GM18511 (cell line): ENCODE measurements around the gene CFAP300.
A peak's percentile ranks its signal among the peaks of the same experiment; 100 is the strongest.

Source experiments
- ATAC-seq: cut with Tn5 transposase; IDR thresholded peaks from one replicate; pipeline ENCODE4 v1.9.1; 2021; ENCODE audit warnings: mild to moderate bottlenecking, moderate library complexity; ENCODE audit not compliant: unreplicated experiment

CFAP300 gene

DNA sequence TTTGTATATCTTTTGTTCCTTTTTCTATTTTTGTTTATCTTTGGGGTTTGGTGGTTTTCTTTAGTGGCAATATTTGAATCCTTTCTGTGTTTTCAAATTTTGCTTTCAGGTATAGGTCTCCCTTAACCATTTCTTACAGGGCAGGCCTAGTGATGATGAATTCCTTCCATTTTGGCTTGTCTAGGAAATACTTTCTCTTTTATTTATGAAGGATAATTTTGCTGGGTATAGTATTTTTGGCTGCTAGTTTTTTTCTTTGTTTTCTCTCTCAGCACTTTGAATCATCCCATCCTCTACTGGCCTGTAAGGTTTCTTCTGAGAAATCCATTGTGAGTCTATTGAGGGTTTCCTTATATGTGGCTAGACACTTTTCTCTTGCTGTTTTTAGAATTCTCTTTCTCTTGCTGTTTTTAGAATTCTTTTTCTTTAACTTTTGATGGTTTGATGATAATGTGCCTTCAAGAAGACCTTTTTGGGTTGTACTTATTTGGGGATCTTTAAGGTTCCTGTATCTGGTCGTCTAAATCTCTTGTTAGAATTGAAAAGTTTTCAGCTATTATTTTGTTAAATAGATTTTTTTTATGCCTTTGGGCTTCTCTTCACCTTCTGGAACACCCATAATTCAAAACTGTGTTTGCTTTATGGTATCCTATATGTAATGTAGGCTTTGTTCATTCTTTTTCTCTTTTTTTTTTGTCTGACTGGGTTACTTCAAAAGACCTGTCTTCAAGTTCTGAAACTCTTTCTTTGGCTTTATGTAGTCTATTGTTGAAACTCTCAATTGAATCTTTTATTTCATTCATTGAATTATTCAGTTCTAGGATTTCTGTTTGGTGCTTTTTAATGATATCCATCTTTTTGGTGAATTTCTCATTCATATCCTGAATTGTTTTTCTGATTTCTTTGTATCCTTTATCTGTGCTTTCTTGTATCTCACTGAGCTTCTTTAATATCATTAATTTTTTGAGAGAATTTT, 24.5 kb downstream of the CFAP300 start:
- no peak for ATAC-seq

DNA sequence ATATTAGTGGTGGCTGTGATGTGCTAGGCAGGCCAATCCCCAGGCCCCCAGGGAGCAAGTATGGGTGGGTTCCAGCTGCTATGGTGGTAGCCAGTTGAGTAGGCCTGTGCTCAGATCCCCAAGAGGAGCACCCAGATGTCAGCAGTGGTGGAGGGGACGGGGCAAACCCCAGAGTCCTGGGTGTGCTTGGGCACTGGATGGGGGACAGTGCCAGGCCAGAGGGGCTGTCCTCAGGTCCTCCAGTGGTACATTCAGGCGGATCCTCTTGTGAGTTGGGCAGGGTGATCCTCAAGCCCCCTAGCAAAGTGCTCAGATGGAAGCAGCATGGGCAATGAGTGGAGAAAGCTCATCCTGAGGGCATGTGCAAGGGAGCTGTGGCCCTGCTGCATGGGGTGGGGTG, 26.0 kb downstream of the CFAP300 start:
- ATAC-seq = no peak

DNA sequence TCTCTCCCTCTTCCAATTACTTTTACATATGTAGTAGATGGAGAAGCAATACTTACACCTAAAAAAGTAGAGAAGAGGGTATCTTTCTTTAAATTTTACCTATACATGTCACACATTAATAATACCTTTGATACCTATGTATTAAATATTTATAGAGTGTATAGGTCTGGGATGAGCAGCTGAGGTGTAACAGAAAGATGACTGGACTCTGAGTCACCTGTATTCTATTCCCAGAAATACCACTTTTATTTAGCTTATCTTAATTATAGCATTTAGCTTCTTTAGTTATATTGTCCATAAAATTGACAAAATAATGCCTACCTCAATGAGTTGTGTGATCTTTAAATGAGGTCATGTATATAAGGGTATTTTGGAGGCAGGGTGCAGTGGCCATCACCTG, 32.4 kb downstream of the CFAP300 start:
- ATAC-seq = no peak

DNA sequence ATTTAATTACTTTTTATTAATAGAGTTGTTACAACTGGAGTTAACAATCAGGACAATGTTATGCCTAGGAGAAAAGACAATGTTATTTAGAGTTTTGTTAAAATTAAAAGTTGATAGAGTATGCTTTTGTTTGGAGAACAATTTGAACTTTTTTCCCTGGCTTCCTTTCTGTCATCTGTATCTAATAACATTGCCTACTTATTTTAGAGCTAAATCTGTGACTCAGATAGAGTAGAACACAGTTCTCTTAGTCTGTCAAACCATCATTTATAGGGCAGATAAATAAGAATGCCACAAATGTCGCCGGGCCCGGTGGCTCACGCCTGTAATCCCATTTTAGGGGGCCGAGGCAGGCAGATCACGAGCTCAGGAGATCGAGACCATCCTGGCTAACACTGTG, 34.1 kb downstream of the CFAP300 start:
- no peak for ATAC-seq

DNA sequence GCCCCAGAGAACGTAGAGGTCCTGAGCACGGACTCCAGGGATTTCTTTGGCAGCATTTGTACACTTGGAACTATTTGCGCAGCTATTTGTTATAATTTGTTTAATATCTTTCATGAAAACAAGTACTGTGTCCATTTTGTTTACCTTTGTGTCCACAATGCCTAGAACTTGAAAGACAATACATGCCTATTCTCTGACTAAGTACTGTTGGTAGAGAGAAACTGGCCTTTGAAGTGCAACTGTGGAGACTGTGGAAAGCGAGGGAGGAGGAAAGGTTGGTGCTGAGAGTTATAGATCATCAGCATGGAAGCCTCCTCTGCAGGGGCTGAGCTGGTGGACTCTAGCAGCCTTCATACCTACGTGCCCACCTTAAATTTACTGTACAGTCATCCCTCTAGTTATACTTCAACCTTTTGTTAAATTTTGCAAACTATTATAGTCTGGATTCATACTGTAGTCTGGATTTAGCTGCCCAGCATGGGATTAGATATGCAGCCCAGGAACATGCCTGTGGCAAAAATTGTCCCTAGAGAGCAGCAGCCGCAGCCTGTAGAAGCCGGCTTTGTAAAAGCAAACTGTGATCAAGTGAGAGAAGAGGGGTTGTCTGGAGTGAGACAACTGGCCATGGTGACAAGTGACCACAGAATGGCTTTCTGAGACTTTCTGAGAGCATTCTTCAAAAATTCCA, 38.8 kb downstream of the CFAP300 start:
- ATAC-seq = no peak

DNA sequence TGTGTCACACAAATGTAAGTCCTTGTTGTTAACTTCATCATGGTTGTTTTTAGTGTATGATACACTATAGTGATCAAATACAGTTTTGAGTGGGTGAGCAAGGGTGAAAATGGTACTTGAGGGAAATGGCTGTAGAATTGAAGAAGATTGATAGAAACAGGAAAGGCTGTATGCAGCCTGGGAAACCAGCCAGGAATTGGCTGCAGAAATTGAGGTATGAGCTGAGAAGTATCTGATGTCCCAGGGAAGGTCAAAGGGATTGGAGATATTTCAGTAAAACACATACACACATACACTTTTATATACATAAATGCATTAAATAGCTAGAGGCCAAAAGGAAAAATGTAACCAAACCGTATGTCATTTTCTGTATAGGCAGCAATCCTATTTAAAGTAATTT, 49.9 kb downstream of the CFAP300 start:
- no peak for ATAC-seq

DNA sequence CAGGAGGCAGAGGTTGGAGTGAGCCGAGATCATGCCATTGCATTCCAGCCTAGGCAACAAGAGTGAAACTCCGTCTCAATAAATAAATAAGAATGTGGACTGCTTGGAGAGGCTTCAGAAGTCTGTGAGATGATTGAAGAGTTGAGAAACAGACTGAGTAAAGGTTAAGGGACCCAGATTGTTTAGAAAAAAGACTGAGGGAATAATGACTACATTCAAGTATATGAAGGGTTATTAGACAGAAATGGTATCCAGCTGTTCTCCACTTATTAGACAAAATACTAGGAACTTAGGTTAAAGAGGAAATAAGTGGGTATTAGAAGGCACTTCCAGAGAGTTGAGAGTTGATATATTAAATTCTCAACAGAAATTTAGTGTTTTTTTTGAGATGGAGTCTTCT, 52.5 kb downstream of the CFAP300 start:
- no peak for ATAC-seq

DNA sequence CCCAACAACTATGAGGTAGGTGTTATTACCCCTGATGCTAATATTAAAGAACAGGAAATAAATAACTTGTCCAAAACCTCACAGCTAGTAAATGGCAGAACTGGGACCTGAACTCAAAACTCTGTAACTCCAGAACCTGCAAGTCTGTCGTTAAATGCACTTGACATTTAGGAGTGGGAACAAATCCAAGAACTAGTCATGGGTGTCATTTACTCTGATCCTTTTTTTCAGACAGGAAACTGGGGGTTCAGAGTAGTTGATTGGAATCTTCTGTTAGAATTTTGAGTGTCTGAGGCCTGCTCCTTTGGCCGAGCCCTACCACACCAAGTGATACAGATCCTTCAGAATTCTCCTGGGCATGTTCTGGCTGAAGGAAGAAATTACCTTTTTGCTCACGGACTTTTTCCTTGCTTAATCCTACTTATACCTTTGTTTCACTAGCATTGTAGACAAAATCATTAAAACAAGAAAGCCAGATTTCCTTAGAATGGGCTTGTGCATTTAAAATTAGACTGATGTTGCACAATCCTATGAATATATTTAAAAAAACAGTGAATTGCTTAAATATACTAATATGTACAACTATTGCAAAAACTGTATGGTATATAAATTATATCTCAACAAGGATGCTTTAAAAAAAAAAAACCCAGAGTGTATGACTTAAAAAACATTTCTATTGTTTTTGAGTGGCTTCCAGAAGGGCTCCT, 61.6 kb downstream of the CFAP300 start:
- ATAC-seq = no peak

DNA sequence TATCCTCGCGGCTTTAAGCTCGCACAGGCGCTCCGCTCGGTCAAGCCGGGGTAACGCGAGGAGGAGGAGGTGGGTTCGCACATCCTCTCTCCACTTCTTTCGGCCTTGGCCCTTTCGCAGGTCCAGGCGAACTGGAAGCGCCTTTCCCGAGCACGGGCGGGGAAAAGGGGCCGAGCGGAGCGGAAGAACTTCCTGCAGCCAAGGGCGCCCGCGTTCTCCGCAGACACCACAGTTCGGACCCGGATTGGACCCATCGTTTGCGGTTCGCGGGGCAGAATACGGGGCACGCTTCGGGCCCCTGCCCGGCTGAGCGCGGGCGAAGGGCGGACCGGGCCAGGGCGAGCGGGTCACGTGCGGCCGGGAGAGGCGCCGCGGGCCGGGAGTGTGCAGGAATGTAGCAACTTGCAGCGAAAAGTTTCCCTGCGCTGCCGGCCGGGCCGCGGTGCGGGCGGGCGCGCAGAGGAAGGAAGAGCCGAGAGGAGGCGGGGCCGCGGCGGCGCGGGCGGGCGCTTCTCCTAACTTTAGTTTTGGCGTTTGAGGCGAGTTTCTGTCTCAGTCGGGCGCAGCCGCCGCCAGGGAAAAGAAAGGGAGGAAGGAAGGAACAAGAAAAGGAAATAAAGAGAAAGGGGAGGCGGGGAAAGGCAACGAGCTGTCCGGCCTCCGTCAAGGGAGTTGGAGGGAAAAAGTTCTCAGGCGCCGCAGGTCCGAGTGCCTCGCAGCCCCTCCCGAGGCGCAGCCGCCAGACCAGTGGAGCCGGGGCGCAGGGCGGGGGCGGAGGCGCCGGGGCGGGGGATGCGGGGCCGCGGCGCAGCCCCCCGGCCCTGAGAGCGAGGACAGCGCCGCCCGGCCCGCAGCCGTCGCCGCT, 62.9 kb downstream of the CFAP300 start, which contains the start of gene YAP1:
YAP1 (plus strand) TSS at position 552 of the 865 bp plus-strand sequence. CDS start 402 bp downstream, outside the sequence.
- ATAC-seq = peak; percentile 87

DNA sequence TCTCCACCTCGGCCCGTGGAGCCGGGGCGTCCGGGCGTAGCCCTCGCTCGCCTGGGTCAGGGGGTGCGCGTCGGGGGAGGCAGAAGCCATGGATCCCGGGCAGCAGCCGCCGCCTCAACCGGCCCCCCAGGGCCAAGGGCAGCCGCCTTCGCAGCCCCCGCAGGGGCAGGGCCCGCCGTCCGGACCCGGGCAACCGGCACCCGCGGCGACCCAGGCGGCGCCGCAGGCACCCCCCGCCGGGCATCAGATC, 63.4 kb downstream of the CFAP300 start:
- ATAC-seq = peak; percentile 16

DNA sequence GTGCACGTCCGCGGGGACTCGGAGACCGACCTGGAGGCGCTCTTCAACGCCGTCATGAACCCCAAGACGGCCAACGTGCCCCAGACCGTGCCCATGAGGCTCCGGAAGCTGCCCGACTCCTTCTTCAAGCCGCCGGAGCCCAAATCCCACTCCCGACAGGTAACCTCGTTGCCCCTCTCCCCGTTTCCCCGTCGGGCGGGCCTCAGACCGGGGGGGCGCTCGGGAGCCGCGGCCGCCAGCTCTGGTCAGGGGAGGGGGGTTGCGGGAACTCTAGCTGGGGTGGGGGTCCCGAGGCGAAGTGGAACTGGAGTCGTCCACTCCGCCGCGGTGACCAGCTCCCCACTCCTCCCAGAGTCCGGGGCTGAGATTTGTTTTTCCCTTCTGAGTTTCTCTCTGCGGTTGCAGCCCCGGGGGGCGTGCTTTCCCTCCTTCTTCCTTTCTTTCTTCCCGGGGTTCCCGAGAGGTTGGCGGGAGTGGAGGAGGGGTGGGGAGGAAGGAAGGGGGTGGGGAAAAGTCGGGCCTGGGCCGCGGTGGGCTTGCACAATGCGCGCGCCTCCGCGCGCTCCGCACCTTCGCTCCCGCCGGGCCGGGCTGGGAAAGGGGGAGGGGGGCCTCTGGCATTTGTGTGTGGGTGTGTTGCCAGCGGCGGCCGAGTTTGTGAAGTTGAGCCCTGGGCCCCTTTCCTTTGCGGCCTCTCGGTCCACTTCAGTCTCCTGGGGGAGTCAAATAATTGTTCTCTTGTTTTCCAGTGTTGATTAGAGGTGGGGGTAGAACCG, 64.0 kb downstream of the CFAP300 start:
- ATAC-seq = no peak

DNA sequence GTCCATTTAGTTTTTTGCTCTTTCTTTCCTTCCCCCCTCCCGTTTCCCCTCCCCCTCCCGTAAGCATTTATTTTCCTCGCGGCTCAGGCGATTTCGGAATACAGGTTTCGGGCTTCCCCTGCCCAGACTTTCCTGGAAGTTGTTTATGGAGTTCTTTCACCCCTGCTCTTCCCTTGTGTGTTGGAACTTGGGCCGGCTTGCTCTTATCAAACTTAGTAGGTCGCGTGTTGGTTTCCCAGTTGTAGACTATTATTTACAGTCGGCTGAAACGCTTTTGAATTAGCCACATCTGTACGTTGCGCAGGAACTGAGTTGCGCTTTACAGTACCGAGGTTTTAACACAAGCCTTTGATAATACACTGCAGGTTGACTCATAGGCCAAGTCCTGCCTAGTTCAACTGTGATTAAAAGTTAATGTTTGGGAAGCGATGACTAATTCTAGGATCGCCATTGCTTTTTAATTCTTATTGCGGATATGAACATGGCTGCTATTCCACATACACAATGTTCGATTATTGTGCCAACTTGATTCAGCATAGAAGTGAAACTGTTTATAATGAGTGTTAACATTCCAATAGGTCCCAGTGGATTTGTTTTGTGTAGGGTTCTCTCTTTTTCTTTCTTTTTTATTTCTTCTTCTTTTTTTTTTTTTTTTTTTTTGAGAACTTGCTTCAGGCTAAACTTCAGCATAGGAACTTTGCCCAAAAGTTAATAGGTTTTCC, 64.7 kb downstream of the CFAP300 start:
- no peak for ATAC-seq

DNA sequence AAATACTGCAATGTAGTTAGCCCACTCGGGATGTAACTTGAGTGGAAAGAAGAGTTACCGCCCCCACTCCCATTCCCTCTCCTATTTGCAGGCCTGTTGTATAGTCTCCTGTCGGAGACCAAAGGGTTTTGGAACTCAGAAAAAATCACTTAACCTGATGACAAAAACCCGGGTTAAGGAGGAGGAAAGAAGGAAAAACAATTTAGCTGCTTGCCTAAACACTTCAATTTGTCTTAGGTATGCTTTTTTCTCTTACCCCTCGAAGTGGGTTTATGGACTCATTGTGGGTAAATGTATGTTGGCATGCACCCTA, 65.2 kb downstream of the CFAP300 start:
- ATAC-seq = no peak

DNA sequence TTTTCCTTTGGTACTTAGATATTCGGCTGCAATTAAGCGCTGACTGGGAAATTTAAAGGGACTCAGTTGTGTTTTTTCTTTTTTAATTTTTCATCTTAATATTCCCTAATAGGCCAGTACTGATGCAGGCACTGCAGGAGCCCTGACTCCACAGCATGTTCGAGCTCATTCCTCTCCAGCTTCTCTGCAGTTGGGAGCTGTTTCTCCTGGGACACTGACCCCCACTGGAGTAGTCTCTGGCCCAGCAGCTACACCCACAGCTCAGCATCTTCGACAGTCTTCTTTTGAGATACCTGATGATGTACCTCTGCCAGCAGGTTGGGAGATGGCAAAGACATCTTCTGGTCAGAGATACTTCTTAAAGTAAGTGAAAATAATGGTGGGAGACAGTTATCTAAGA, 66.8 kb downstream of the CFAP300 start:
- ATAC-seq = no peak

DNA sequence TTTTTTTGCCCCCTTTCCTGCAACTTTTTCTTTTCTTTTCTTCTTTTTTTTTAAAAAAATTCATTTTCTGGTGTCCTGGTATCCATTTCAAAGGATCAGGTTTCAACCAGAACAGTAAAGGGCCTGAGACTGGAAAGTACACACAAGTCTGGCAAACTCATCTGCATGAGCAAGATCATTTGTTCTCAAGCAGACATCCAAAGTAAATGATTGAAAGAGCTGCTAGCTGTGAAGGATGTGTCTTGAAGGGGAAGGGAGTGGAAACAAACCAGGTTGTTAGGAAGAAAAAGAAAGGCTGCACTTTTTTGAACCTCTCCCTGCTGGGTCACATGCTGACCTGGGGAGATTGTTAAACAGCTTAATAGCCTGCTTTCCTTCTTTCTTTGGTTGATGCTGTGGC, 68.3 kb downstream of the CFAP300 start:
- no peak for ATAC-seq

DNA sequence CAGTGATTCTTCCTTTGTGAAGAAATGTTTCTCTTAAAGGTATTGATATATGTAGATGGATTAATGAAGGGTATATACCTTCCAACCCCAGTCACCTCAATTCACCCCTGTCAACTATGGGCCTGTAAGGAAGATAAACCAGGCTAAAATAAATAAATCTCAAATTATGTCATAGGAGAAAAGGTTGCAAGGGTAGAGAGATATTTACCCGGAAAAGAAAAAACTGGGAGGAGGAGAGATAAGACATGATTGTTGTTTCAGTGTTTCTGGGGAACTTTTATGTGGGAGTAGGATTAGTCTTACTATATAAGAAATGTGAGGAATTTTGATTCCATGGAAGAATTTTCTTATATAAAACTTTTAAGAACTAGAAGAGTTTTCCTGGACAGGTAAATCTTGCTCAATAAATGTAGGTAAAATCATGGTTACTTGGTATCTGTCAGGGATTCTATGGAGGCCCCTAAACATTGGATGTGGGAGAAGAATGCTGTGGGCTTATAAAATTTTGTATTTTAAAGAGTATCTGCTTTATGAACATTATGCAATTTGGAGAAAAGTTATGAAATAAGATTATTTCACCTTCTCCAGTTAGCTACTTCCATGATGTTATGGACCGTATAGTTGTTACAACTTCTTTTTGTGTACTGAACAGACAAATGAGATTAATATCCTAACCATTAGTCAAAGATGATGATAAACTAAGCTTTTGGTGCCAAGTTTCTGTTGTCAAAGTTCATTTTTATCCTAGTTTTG, 69.4 kb downstream of the CFAP300 start:
- no peak for ATAC-seq

DNA sequence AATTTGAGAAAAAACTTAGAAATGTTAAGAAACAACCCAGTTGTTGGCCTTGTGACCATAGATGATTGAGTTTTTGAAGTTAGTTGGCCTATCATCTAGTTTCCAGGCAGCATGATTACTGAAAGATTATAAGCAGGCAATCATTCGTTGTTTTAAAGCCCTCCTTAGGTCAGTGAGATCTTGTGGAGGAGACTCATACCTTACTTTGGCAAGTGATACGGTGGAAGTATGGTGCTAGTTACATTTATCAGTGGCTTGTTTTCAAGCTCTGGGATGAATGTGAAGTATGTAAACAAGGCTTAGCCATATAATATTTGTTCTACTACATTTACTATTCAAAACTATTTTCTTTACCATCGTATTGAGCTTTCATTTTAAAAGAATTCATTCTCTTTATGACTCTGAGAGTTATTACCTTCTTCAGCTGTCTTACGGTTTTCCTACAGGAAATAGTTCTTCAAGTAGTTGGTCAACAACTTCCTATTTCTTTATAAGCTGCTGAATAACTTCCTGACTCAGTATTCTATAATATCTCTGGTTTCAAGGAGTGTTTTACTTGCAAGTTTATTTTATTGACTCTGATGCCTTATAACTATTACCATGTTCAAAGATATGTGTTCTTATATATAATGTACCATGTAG, 70.4 kb downstream of the CFAP300 start:
- no peak for ATAC-seq

DNA sequence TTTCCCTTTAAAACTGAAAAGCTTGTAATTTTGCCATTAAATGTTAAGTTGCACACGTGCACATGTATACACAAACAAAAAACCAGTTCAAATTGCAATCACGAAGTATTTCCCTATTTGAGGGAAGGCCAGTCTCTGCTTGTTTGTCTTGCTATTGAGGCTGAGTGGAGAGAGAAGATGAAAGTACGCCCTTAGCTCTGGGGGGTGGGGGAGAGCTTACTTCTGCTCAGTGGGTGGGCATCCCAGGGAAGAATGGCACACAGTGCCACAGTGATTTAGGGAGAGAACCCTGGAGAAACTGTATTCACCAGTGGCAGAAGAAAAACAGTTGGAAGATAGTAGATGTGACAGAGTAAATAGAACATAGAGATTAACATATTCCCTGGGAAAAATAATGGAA, 71.7 kb downstream of the CFAP300 start:
- ATAC-seq = no peak
